Neuronal stem cell (in vitro differentiated cells): ENCODE results near the gene MED29.
A peak's percentile ranks its signal among the peaks of the same experiment; 100 is the strongest.

Experiments
- DNase-seq: peaks from one replicate; pipeline ENCODE4 v3.0.0-alpha.2; 2013; ENCODE audit warnings: low spot score
- H2AFZ ChIP-seq: one replicate; pipeline ENCODE4 v1.6.1; 2013; ENCODE audit warnings: mild to moderate bottlenecking, low read length, inconsistent platforms
- H2AK5ac ChIP-seq: 2 replicates; pipeline ENCODE4 v1.6.1; 2013; ENCODE audit warnings: low read depth, mild to moderate bottlenecking, inconsistent platforms, low read length, moderate library complexity, mixed read lengths
- H2BK120ac ChIP-seq: 2 replicates; pipeline ENCODE4 v1.6.1; 2013; ENCODE audit warnings: low read depth, mild to moderate bottlenecking, inconsistent platforms, low read length, moderate library complexity, mixed read lengths
- H2BK12ac ChIP-seq: one replicate; pipeline ENCODE4 v1.6.1; 2013; ENCODE audit warnings: low read length, inconsistent platforms
- H2BK15ac ChIP-seq: 2 replicates; pipeline ENCODE4 v1.6.1; 2013; ENCODE audit warnings: mild to moderate bottlenecking, low read length, inconsistent platforms, mixed read lengths
- H2BK5ac ChIP-seq: one replicate; pipeline ENCODE4 v1.6.1; 2013; ENCODE audit warnings: inconsistent platforms, mild to moderate bottlenecking, low read length, moderate library complexity
- H3K14ac ChIP-seq: one replicate; pipeline ENCODE4 v1.6.1; 2013; ENCODE audit warnings: low read length, inconsistent platforms
- H3K18ac ChIP-seq: 2 replicates; pipeline ENCODE4 v1.6.1; 2013; ENCODE audit warnings: low read length, inconsistent platforms
- H3K23ac ChIP-seq: 2 replicates; pipeline ENCODE4 v1.6.1; 2013; ENCODE audit warnings: low read depth, mild to moderate bottlenecking, mixed read lengths, low read length, inconsistent platforms; ENCODE audit not compliant: poor library complexity
- H3K27ac ChIP-seq: replicated peaks from 3 replicates; pipeline ENCODE4 v1.5.1; 2013; ENCODE audit warnings: low read length, inconsistent platforms
- H3K27me3 ChIP-seq, 3 experiments: 2 replicates each; pipeline ENCODE4 v1.6.1; 2013; ENCODE audit warnings: low read length in 3 of 3, mild to moderate bottlenecking in 2 of 3, inconsistent platforms in 1 of 3, low read depth in 1 of 3, mixed read lengths in 1 of 3, moderate library complexity in 1 of 3; ENCODE audit not compliant: control insufficient read depth in 3 of 3, insufficient read depth in 3 of 3
- H3K36me3 ChIP-seq, 2 donors: replicated peaks in 1 of 2; 2 replicates each; pipeline ENCODE4 v1.6.1; 2013; ENCODE audit warnings: low read length in 2 of 2; ENCODE audit not compliant: control insufficient read depth in 2 of 2, insufficient read depth in 2 of 2
- H3K4ac ChIP-seq: 2 replicates; pipeline ENCODE4 v1.6.1; 2013; ENCODE audit warnings: inconsistent platforms, mild to moderate bottlenecking, low read length, moderate library complexity
- H3K4me1 ChIP-seq, 2 donors: 1 replicate in 1 of 2; 2 replicates in 1 of 2; pipeline ENCODE4 v1.6.1; 2013; ENCODE audit warnings: low read length in 2 of 2, low read depth in 1 of 2; ENCODE audit not compliant: control insufficient read depth in 2 of 2, insufficient read depth in 1 of 2
- H3K4me2 ChIP-seq: one replicate; pipeline ENCODE4 v1.6.1; 2013; ENCODE audit warnings: mild to moderate bottlenecking, low read length, inconsistent platforms; ENCODE audit not compliant: insufficient read depth, poor library complexity, severe bottlenecking
- H3K4me3 ChIP-seq, 2 donors: 2 replicates each; pipeline ENCODE4 v1.5.1; 2013; ENCODE audit warnings: low read length in 2 of 2, mild to moderate bottlenecking in 2 of 2, inconsistent platforms in 1 of 2, moderate library complexity in 1 of 2
- H3K79me1 ChIP-seq: one replicate; pipeline ENCODE4 v1.6.1; 2013; ENCODE audit warnings: low read depth, mild to moderate bottlenecking, inconsistent platforms, low read length, moderate library complexity
- H3K9ac ChIP-seq: one replicate; pipeline ENCODE4 v1.6.1; 2013; ENCODE audit warnings: mild to moderate bottlenecking, low read depth, low read length, inconsistent platforms; ENCODE audit not compliant: poor library complexity
- H3K9me3 ChIP-seq, 2 donors: replicated peaks in 1 of 2; 2 replicates each; pipeline versions ENCODE3 to v1.6.1; 2013; ENCODE audit warnings: low read length in 2 of 2, mild to moderate bottlenecking in 2 of 2, inconsistent platforms in 1 of 2, low read depth in 1 of 2, mixed read lengths in 1 of 2, moderate library complexity in 1 of 2; ENCODE audit not compliant: control insufficient read depth in 2 of 2, insufficient read depth in 1 of 2
- H4K8ac ChIP-seq: one replicate; pipeline ENCODE4 v1.6.1; 2013; ENCODE audit warnings: low read depth, mild to moderate bottlenecking, inconsistent platforms, low read length, moderate library complexity
- H4K91ac ChIP-seq: one replicate; pipeline ENCODE4 v1.6.1; 2013; ENCODE audit warnings: low read length, low read depth, mild to moderate bottlenecking, inconsistent platforms; ENCODE audit not compliant: poor library complexity
- WGBS, 2 donors: extraction: QIAGEN DNeasy Blood & Tissue Kit; methylation state at CpG; one replicate each; pipeline ENCODE4 v1.1.7; 2013; ENCODE audit warnings: missing lambda C conversion rate in 2 of 2, mixed read lengths in 1 of 2; ENCODE audit not compliant: insufficient read length in 2 of 2, insufficient replicate concordance in 1 of 2; ENCODE audit errors: extremely low coverage in 2 of 2; 5-methylcytosine and 5-hydroxymethylcytosine counted together

Gene MED29

GRCh38 chr19:39445196-39446111, 54.3 kb downstream of the MED29 start, which contains the start of gene SUPT5H:
Gene SUPT5H (plus strand): TSS chr19:39445582. CDS start chr19:39445891, 309 bp downstream.
- H3K14ac ChIP-seq = peak within 1 kb of the TSS; percentile 77

GRCh38 chr19:39446365-39447084, 55.3 kb downstream of the MED29 start:
- H3K36me3 ChIP-seq = peaks cover 12 to 45% of the 10 kb centered on the region in 2 donors
- H3K4me3 ChIP-seq = peak overlapping the region; percentile 15 to 98
- H3K14ac ChIP-seq = no peak overlapping the region
- no peak overlapping the region for H3K4ac ChIP-seq
- no peak overlapping the region for H2AFZ ChIP-seq
- H3K27me3 ChIP-seq = no peaks in the 10 kb centered on the region
- H4K91ac ChIP-seq = no peak overlapping the region
- H3K18ac ChIP-seq = no peak overlapping the region
- no peaks in the 10 kb centered on the region for H3K9me3 ChIP-seq
- DNase-seq = no peak
- no peak overlapping the region for H3K4me2 ChIP-seq
- no peak overlapping the region for H2BK5ac ChIP-seq
- no peak overlapping the region for H3K27ac ChIP-seq
- peaks cover 25% of the 10 kb centered on the region for H3K79me1 ChIP-seq
- no peak overlapping the region for H2BK120ac ChIP-seq
- H2BK15ac ChIP-seq = no peak overlapping the region
- H2AK5ac ChIP-seq = no peak overlapping the region
- H3K9ac ChIP-seq = no peak overlapping the region
- H2BK12ac ChIP-seq = no peak overlapping the region
- H3K23ac ChIP-seq = no peak overlapping the region
- WGBS, 2 donors = no CpG with 5 or more reads among the region's 16 CpGs
- H4K8ac ChIP-seq = no peak overlapping the region
- peaks cover 3 to 6% of the 10 kb centered on the region in 2 donors for H3K4me1 ChIP-seq

More at GRCh38 chr19:39445196-39446111, 54.3 kb downstream of the MED29 start, which contains the start of gene SUPT5H:
- Histone ChIP-seq H3K9ac (peak within 1 kb of the TSS; percentile 99), H3K23ac (peak within 1 kb of the TSS; percentile 87), H3K18ac (peak within 1 kb of the TSS; percentile 93), H2AFZ (peak within 1 kb of the TSS; percentile 88), H3K27ac (peak within 1 kb of the TSS; percentile 71), H3K36me3 (peaks cover 9 to 38% of the 10 kb centered on the region in 2 donors), H3K4me2 (peak within 1 kb of the TSS; percentile 78), H3K79me1 (peaks cover 22% of the 10 kb centered on the region), H3K27me3 (no peaks in the 10 kb centered on the region), H4K91ac (no peak within 1 kb of the TSS), H2BK5ac (peak within 1 kb of the TSS; percentile 42), H4K8ac (no peak within 1 kb of the TSS), H3K4me3 (peak within 1 kb of the TSS; percentile 97 to 98), H2BK15ac (peak within 1 kb of the TSS; percentile 54), H3K4me1 (peaks cover 3 to 6% of the 10 kb centered on the region in 2 donors), H3K9me3 (no peaks in the 10 kb centered on the region), H3K4ac (no peak within 1 kb of the TSS), H2BK12ac (no peak within 1 kb of the TSS), H2AK5ac (peak within 1 kb of the TSS; percentile 77), H2BK120ac (no peak within 1 kb of the TSS)
- DNase-seq = peak; percentile 94
- WGBS, 2 donors = no CpG with 5 or more reads among the region's 68 CpGs

GRCh38 chr19:39448271-39448670, 57.1 kb downstream of the MED29 start:
- Histone ChIP-seq H4K91ac (no peak overlapping the region), H3K4ac (no peak overlapping the region), H3K36me3 (peaks cover 18 to 62% of the 10 kb centered on the region in 2 donors), H2BK5ac (no peak overlapping the region), H3K27me3 (no peaks in the 10 kb centered on the region), H3K79me1 (peaks cover 27% of the 10 kb centered on the region), H3K9ac (no peak overlapping the region), H3K14ac (no peak overlapping the region), H3K18ac (no peak overlapping the region), H3K23ac (no peak overlapping the region), H3K4me1 (peaks cover 3 to 6% of the 10 kb centered on the region in 2 donors), H2BK120ac (no peak overlapping the region), H3K9me3 (no peaks in the 10 kb centered on the region), H2AFZ (no peak overlapping the region), H2BK15ac (no peak overlapping the region), H3K27ac (no peak overlapping the region), H3K4me2 (no peak overlapping the region), H2AK5ac (no peak overlapping the region), H3K4me3 (no peak overlapping the region), H2BK12ac (no peak overlapping the region), H4K8ac (no peak overlapping the region)
- no peak for DNase-seq
- no CpG with 5 or more reads among the region's 3 CpGs for WGBS, 2 donors
